Measurements from ENCODE around the gene RBBP8NL. TPM values are rescaled to one million over a fixed set of nuclear protein-coding genes. Genes with fewer than 3 reads are reported as not detected.

The RBBP8NL gene
- total and polyA plus RNA-seq, 2 of the 8 experiments (the other 6 are each of a cell fraction or from before 2014, with no cell fraction given) = 0.43 to 0.48 TPM

DNA sequence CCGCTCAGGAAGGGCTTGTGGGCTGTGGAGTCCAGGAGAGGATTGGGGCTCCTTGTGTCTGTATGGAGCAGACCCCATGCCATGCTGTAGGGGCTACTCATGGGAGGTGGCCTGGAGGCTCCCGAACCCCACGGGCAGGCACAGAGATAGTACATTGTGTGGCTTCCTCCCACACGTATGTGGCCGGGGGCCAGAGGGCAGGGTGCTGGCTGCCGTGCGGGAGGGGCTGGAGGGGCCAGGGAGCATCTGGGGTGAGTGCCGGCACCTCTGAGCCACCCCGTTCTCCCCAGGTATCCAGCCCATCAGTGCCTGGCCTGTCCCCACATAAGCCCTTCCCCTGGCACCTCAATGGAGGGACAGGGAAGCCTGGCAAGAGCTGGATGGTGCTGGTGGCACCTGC, 7.6 kb downstream of the RBBP8NL start:
- no peaks in the 10 kb centered on the region; a peak in 1 of 8 replicates for H3K36me3 ChIP-seq (ENCODE audit: control insufficient read depth in 2 of 4, insufficient read depth in 4 of 4, low read length in 3 of 4)
- H3K27me3 ChIP-seq (replicated peaks in 1 of 4; ENCODE audit: control insufficient read depth in 3 of 4, extremely low read depth in 1 of 4, insufficient read depth in 3 of 4, low read length in 3 of 4) = no peaks in the 10 kb centered on the region
- H3K4me3 ChIP-seq (ENCODE audit: extremely low read depth in 1 of 4, insufficient read depth in 2 of 4, low read depth in 3 of 4, low read length in 4 of 4) = no peak overlapping the region
- CTCF ChIA-PET (ENCODE audit: partially characterized antibody) = interaction anchor here (0.6 to 3.2 kb wide), 6 partner anchors 9 to 123 kb away, joined by 3 to 14 read pairs (median 6); no protein-coding TSS in a partner anchor
- WGBS, 2 experiments (ENCODE audit: extremely low coverage in 1 of 2, insufficient coverage in 1 of 2, insufficient read length in 1 of 2, insufficient replicate concordance in 2 of 2, low coverage in 1 of 2, low lambda C conversion rate in 2 of 2, missing lambda C conversion rate in 1 of 2) = 91% methylated on average over 7 of the region's 9 CpGs; no CpG with 5 or more reads in 1 of the 2 experiments
- H4K5ac ChIP-seq (ENCODE audit: insufficient read length, low read depth, low read length) = no peak overlapping the region
- no peak overlapping the region for H2BK20ac ChIP-seq (ENCODE audit: low read length)
- H3K18ac ChIP-seq (ENCODE audit: extremely low read depth, low read length) = no peak overlapping the region
- H3K4ac ChIP-seq (replicated peaks; ENCODE audit: insufficient read length, low read depth, low read length) = no peak overlapping the region
- no peak for DNase-seq (ENCODE audit: low read depth in 1 of 2, low spot score in 2 of 2)
- H3K23ac ChIP-seq (ENCODE audit: insufficient read length) = no peak overlapping the region
- H2BK15ac ChIP-seq (ENCODE audit: low read length) = no peak overlapping the region
- no peak overlapping the region for H3K9ac ChIP-seq (replicated peaks in 1 of 4; ENCODE audit: extremely low read depth in 1 of 4, low read depth in 3 of 4, low read length in 3 of 4)
- no peak overlapping the region for H2BK120ac ChIP-seq (replicated peaks; ENCODE audit: low read depth, low read length)
- H2AK5ac ChIP-seq (ENCODE audit: low read depth, low read length) = no peak overlapping the region
- POLR2A ChIA-PET (ENCODE audit: partially characterized antibody) = interaction anchor here (1.4 kb wide), 1 partner anchor 10 kb away, joined by 3 read pairs; no protein-coding TSS in a partner anchor
- H3K79me2 ChIP-seq (ENCODE audit: control insufficient read depth in 1 of 2, insufficient read depth in 2 of 2, low read length in 2 of 2) = no peaks in the 10 kb centered on the region
- no peak overlapping the region for H4K8ac ChIP-seq (ENCODE audit: extremely low read depth, insufficient read depth, low read length)
- no peaks in the 10 kb centered on the region for H3K9me3 ChIP-seq (ENCODE audit: insufficient read depth in 2 of 2, low read depth in 1 of 2, low read length in 1 of 2)
- no peak overlapping the region for H3K4me2 ChIP-seq (ENCODE audit: insufficient read depth in 1 of 2, low read depth in 2 of 2, low read length in 2 of 2)
- no peak overlapping the region for H3K56ac ChIP-seq (replicated peaks; ENCODE audit: insufficient read length, low read depth, low read length)
- FAIRE-seq = no peak
- no peak overlapping the region for H2BK12ac ChIP-seq (ENCODE audit: low read depth, low read length)
- H3K14ac ChIP-seq (ENCODE audit: insufficient read length) = no peak overlapping the region
- no peak overlapping the region for H4K91ac ChIP-seq (replicated peaks; ENCODE audit: insufficient read length, low read length)
- no peaks in the 10 kb centered on the region for H3K23me2 ChIP-seq (ENCODE audit: low read depth, low read length)
- no peak overlapping the region for H3K27ac ChIP-seq (ENCODE audit: low read depth, low read length)
- TF ChIP-seq BCL11A (IDR thresholded peaks at IDR 0.05; ENCODE audit: low read depth in 2 of 2, low read length in 2 of 2) = no peak
- no peak for TF ChIP-seq CHD1 (IDR thresholded peaks at IDR 0.05; ENCODE audit: low read depth, low read length)
- TF ChIP-seq RNF2 (IDR thresholded peaks at IDR 0.05; ENCODE audit: borderline replicate concordance, low read depth, low read length, missing control alignments, poor library complexity, severe bottlenecking) = no peak
- no peak for TF ChIP-seq CBX8 (IDR thresholded peaks at IDR 0.05; ENCODE audit: borderline replicate concordance, low read depth, low read length)
- TF ChIP-seq BACH1 (IDR thresholded peaks at IDR 0.05; ENCODE audit: low read length) = no peak
- no peak for TF ChIP-seq KDM4A (IDR thresholded peaks at IDR 0.05; ENCODE audit: low read depth, low read length, severe bottlenecking)
- no peak for TF ChIP-seq FOSL1 (IDR thresholded peaks at IDR 0.05; ENCODE audit: insufficient read depth, low read depth, low read length)
- no peak for TF ChIP-seq SP1 (IDR thresholded peaks at IDR 0.05; ENCODE audit: low read depth, low read length)
- no peak for TF ChIP-seq EP300 (IDR thresholded peaks at IDR 0.05; ENCODE audit: borderline replicate concordance in 1 of 2, low read depth in 2 of 2, low read length in 2 of 2)
- TF ChIP-seq BRCA1 (IDR thresholded peaks at IDR 0.05; ENCODE audit: low read depth, low read length) = no peak
- no peak for TF ChIP-seq HDAC6 (IDR thresholded peaks at IDR 0.05; ENCODE audit: low read depth, low read length)
- no peak for TF ChIP-seq SIRT6 (IDR thresholded peaks at IDR 0.05; ENCODE audit: low read length)
- TF ChIP-seq, protein P1, sequence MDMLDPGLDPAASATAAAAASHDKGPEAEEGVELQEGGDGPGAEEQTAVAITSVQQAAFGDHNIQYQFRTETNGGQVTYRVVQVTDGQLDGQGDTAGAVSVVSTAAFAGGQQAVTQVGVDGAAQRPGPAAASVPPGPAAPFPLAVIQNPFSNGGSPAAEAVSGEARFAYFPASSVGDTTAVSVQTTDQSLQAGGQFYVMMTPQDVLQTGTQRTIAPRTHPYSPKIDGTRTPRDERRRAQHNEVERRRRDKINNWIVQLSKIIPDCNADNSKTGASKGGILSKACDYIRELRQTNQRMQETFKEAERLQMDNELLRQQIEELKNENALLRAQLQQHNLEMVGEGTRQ (IDR thresholded peaks at IDR 0.05; ENCODE audit: low read length) = no peak
- H3K79me1 ChIP-seq (ENCODE audit: low read depth, low read length) = no peaks in the 10 kb centered on the region
- H4K20me1 ChIP-seq (replicated peaks in 1 of 2; ENCODE audit: control insufficient read depth in 1 of 2, insufficient read depth in 2 of 2, low read length in 2 of 2) = peaks cover 0 to 8% of the 10 kb centered on the region in 2 experiments
- H2AFZ ChIP-seq (ENCODE audit: low read length) = no peak overlapping the region
- H3K4me1 ChIP-seq (replicated peaks in 1 of 4; ENCODE audit: control insufficient read depth in 3 of 4, insufficient read depth in 4 of 4, low read length in 3 of 4) = peaks cover 0 to 12% (median under 1%) of the 10 kb centered on the region in 4 experiments; a peak in 4 of 7 replicates
- H2BK5ac ChIP-seq (ENCODE audit: low read depth, low read length) = no peak overlapping the region; the same call in 1 of the 2 replicates

All from H1 (cell line).